Subcutaneous abdominal adipose tissue (tissue), 5 donors: Measurements from ENCODE around the gene SHISA6.

Experiments
- H3K27ac ChIP-seq: one replicate; pipeline ENCODE4 v1.7.0; 2013; ENCODE audit warnings: low read depth, mild to moderate bottlenecking, inconsistent platforms, low read length, moderate library complexity
- H3K27me3 ChIP-seq, 5 donors: one replicate each; pipeline ENCODE4 v1.7.0; 2013; ENCODE audit warnings: low read length in 5 of 5, inconsistent platforms in 1 of 5; ENCODE audit not compliant: control insufficient read depth in 5 of 5, insufficient read depth in 4 of 5
- H3K36me3 ChIP-seq, 5 donors: one replicate each; pipeline ENCODE4 v1.7.0; 2013; ENCODE audit warnings: low read length in 5 of 5; ENCODE audit not compliant: control insufficient read depth in 5 of 5, insufficient read depth in 5 of 5
- H3K4me1 ChIP-seq, 5 donors: one replicate each; pipeline ENCODE4 v1.7.0; 2013; ENCODE audit warnings: low read length in 5 of 5, mild to moderate bottlenecking in 3 of 5, moderate library complexity in 1 of 5; ENCODE audit not compliant: control insufficient read depth in 5 of 5, insufficient read depth in 5 of 5
- H3K4me3 ChIP-seq, 5 donors: one replicate each; pipeline ENCODE4 v1.7.0; 2013; ENCODE audit warnings: low read length in 5 of 5, low read depth in 1 of 5
- H3K9ac ChIP-seq, 5 donors: one replicate each; pipeline ENCODE4 v1.7.0; 2013; ENCODE audit warnings: low read length in 5 of 5, mild to moderate bottlenecking in 4 of 5, moderate library complexity in 3 of 5
- H3K9me3 ChIP-seq, 5 donors: one replicate each; pipeline ENCODE4 v1.7.0; 2013; ENCODE audit warnings: low read length in 5 of 5; ENCODE audit not compliant: control insufficient read depth in 5 of 5
- donor health status: healthy.
- donor health status: healthy.
- donor health status: healthy.
- donor health status: healthy.
- donor health status: healthy.

Gene SHISA6

DNA sequence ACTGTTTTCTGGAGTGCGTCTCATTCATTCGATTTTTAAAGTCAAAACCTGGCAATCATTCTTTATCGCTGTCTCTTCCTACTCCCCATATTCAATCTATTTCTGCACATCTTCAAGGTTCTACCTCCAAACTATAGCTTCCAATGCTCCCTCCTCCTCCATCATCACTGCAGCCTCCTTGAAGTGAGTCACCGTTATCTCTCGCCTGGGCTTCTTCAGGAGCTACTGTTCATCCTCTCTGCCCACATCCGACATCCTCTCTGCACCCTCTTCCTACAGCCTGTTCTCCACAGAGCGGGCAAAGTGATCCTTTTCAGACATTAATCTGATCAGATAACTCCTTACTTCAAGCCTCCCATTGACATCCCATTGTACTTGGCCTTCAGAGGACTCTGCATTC, 213.1 kb downstream of the SHISA6 start:
- Histone ChIP-seq H3K9ac (no peak overlapping the region), H3K27me3 (peaks cover 0 to 3% (median 0%) of the 10 kb centered on the region in 5 donors), H3K27ac (no peak overlapping the region), H3K9me3 (no peaks in the 10 kb centered on the region), H3K4me1 (peaks cover 0 to 10% (median 0%) of the 10 kb centered on the region in 5 donors), H3K4me3 (no peak overlapping the region), H3K36me3 (no peaks in the 10 kb centered on the region)

GRCh38 chr17:11458279-11458678, 217.3 kb downstream of the SHISA6 start:
- no peak overlapping the region for H3K27ac ChIP-seq
- no peak overlapping the region for H3K9ac ChIP-seq
- H3K27me3 ChIP-seq, result no peaks in the 10 kb centered on the region
- H3K9me3 ChIP-seq, result no peaks in the 10 kb centered on the region
- H3K4me3 ChIP-seq, result no peak overlapping the region
- H3K36me3 ChIP-seq, result no peaks in the 10 kb centered on the region
- peaks cover 0 to 12% (median 5%) of the 10 kb centered on the region in 5 donors for H3K4me1 ChIP-seq

DNA sequence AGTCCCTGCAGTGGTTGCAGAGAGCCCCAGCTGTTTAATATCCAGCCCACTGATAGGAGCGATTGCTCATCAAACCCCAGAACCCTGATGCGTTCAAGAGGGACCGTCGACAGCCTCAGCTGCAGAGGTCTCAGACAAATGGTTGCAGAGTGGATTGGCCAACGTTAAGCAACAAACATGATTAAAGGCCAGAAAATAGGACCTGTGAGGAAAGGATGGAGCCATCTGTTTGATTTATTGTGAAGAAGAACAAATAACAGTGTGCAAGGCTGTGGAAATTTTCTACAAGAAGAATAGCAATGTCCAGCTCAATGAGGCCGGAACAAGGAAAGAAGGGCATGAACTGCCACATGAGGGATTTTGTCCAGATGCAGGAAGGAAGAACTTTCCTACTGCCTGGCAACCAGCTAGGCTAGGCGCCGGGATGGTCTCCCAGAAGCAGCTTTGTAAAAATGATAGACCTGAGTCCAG, 218.9 kb downstream of the SHISA6 start:
- no peaks in the 10 kb centered on the region for H3K27me3 ChIP-seq
- H3K9me3 ChIP-seq, result no peaks in the 10 kb centered on the region
- H3K9ac ChIP-seq, result no peak overlapping the region
- H3K4me3 ChIP-seq, result no peak overlapping the region
- no peak overlapping the region for H3K27ac ChIP-seq
- H3K36me3 ChIP-seq, result no peaks in the 10 kb centered on the region
- H3K4me1 ChIP-seq, result peaks cover 0 to 12% (median 5%) of the 10 kb centered on the region in 5 donors

DNA sequence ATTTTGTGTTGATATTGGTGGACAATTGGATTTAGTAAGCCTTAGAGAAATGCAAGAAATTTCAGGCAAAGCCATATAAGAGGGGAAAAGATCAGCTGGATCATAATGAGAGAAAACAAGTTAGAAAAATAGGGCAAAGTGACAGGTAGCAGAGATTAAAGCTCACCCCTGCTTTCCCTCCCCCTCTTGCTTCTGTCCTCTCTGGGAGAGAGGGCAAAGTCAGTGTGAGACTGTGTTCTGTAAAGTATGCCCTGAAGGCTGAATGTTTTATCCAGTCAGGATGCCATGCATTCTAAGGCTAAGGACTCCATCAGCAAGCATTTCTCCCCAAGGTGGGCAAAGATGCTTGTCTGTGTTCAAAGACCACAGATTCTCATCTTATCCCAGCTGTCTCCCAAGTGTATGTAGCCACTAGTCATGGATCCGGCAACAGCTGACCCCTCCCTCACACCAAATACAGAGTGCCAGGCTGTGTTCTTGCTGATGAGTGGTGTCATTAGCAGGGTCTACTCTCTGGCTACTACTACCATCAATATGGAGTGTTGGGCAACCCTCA, 221.1 kb downstream of the SHISA6 start:
- Histone ChIP-seq H3K9ac (no peak overlapping the region), H3K27ac (no peak overlapping the region), H3K27me3 (no peaks in the 10 kb centered on the region), H3K4me3 (peak overlapping the region in 1 of 5 donors; percentile 19), H3K4me1 (peaks cover 0 to 12% (median 5%) of the 10 kb centered on the region in 5 donors), H3K9me3 (no peaks in the 10 kb centered on the region), H3K36me3 (no peaks in the 10 kb centered on the region)

GRCh38 chr17:11467639-11468038, 226.6 kb downstream of the SHISA6 start:
- no peaks in the 10 kb centered on the region for H3K27me3 ChIP-seq
- H3K36me3 ChIP-seq, result no peaks in the 10 kb centered on the region
- H3K9ac ChIP-seq, result no peak overlapping the region

GRCh38 chr17:11485336-11486100, 244.5 kb downstream of the SHISA6 start:
- Histone ChIP-seq H3K27me3 (no peaks in the 10 kb centered on the region), H3K4me1 (peaks cover 0 to 20% (median 0%) of the 10 kb centered on the region in 5 donors), H3K27ac (no peak overlapping the region)

More at GRCh38 chr17:11467639-11468038, 226.6 kb downstream of the SHISA6 start:
- Histone ChIP-seq H3K4me3 (no peak overlapping the region), H3K27ac (no peak overlapping the region), H3K9me3 (peaks cover 0 to 5% (median 0%) of the 10 kb centered on the region in 5 donors), H3K4me1 (peaks cover 0 to 23% (median 13%) of the 10 kb centered on the region in 5 donors)

GRCh38 chr17:11486101-11486867, 245.3 kb downstream of the SHISA6 start:
- no peak overlapping the region for H3K27ac ChIP-seq
- no peaks in the 10 kb centered on the region for H3K36me3 ChIP-seq
- H3K27me3 ChIP-seq, result no peaks in the 10 kb centered on the region
- H3K4me1 ChIP-seq, result peaks cover 0 to 20% (median 0%) of the 10 kb centered on the region in 5 donors
- H3K9me3 ChIP-seq, result no peaks in the 10 kb centered on the region
- H3K9ac ChIP-seq, result no peak overlapping the region
- no peak overlapping the region for H3K4me3 ChIP-seq

More at GRCh38 chr17:11485336-11486100, 244.5 kb downstream of the SHISA6 start:
- Histone ChIP-seq H3K9me3 (no peaks in the 10 kb centered on the region), H3K36me3 (no peaks in the 10 kb centered on the region), H3K4me3 (no peak overlapping the region), H3K9ac (no peak overlapping the region)

- no peak overlapping the region for H3K4me3 ChIP-seq
- H3K9ac ChIP-seq, result no peak overlapping the region
- no peaks in the 10 kb centered on the region for H3K27me3 ChIP-seq
- H3K4me1 ChIP-seq, result peaks cover 0 to 20% (median 0%) of the 10 kb centered on the region in 5 donors
- no peaks in the 10 kb centered on the region for H3K9me3 ChIP-seq
- H3K27ac ChIP-seq, result no peak overlapping the region
- H3K36me3 ChIP-seq, result no peaks in the 10 kb centered on the region
Observed at GRCh38 chr17:11486868-11487310, 245.9 kb downstream of the SHISA6 start.

DNA sequence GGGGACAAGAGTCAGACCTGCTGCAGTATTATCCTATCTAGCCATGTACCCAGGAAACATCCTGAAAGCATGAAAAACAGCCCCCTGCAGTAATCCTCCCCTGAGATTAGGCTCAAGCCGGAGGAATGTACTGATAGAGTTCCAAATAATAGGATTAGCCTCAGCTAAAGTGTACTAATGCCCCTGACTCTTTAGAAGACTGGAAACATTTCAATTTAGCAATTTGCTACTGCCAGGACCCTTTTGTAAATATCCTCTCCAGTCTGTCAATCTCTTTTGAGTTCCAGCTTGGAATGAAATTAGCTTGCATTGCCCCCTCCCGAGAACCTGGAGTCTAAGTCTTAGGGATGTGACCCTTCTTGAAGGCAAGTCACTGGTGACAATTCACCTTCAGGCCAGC, 246.5 kb downstream of the SHISA6 start:
- H3K27me3 ChIP-seq, result no peaks in the 10 kb centered on the region
- no peaks in the 10 kb centered on the region for H3K36me3 ChIP-seq
- no peak overlapping the region for H3K9ac ChIP-seq
- no peak overlapping the region for H3K27ac ChIP-seq
- H3K9me3 ChIP-seq, result no peaks in the 10 kb centered on the region
- no peak overlapping the region for H3K4me3 ChIP-seq
- peaks cover 0 to 20% (median 0%) of the 10 kb centered on the region in 5 donors for H3K4me1 ChIP-seq
